Measurements from ENCODE around the gene CHRNB2.

Gene CHRNB2

GRCh38 chr1:154533952-154534844, 33.4 kb upstream of the CHRNB2 start:
- peak; percentile 26 for TF ChIP-seq CTCF (IDR thresholded peaks at IDR 0.05; ENCODE audit: low read depth, low read length)
- DNase-seq (ENCODE audit: extremely low read depth, low read depth) = no peak

- DNase-seq (ENCODE audit: extremely low read depth, low read depth) = no peak
- no peak for TF ChIP-seq CTCF (IDR thresholded peaks at IDR 0.05; ENCODE audit: low read depth, low read length)
These were observed 31.0 kb upstream of the CHRNB2 start for GRCh38 chr1:154536570-154536969.

- DNase-seq (ENCODE audit: extremely low read depth, low read depth) = no peak
- no peak for TF ChIP-seq CTCF (IDR thresholded peaks at IDR 0.05; ENCODE audit: low read depth, low read length)
These were observed 27.8 kb upstream of the CHRNB2 start for GRCh38 chr1:154539486-154540483.

GRCh38 chr1:154541231-154541630, 26.3 kb upstream of the CHRNB2 start:
- no peak for DNase-seq (ENCODE audit: extremely low read depth, low read depth)

GRCh38 chr1:154546264-154547063, 21.1 kb upstream of the CHRNB2 start:
- TF ChIP-seq CTCF (IDR thresholded peaks at IDR 0.05; ENCODE audit: low read depth, low read length) = peak; percentile 67
- no peak for DNase-seq (ENCODE audit: extremely low read depth, low read depth)

More at GRCh38 chr1:154541231-154541630, 26.3 kb upstream of the CHRNB2 start:
- TF ChIP-seq CTCF (IDR thresholded peaks at IDR 0.05; ENCODE audit: low read depth, low read length) = no peak

GRCh38 chr1:154547105-154547732, 20.4 kb upstream of the CHRNB2 start:
- no peak for TF ChIP-seq CTCF (IDR thresholded peaks at IDR 0.05; ENCODE audit: low read depth, low read length)
- no peak for DNase-seq (ENCODE audit: extremely low read depth, low read depth)
